ENCODE results near the gene ADAT2.

Gene ADAT2

GRCh38 chr6:143450453-143451371, at the start of gene ADAT2, which contains the start of gene PEX3:
Gene ADAT2, minus strand, starts transcription at chr6:143450695. Its CDS starts 37 bp downstream, at chr6:143450658.
Gene PEX3, plus strand, starts transcription at chr6:143450805. Its CDS starts 238 bp downstream, at chr6:143451043.
- peaks cover 12% of the 10 kb centered on the region for H3F3A ChIP-seq (ENCODE audit: insufficient read depth)
- H4K20me1 ChIP-seq (ENCODE audit: low read depth, low read length): peaks cover under 1% of the 10 kb centered on the region; the same call in 1 of the 2 replicates
- H3K79me2 ChIP-seq (ENCODE audit: insufficient read depth, low read length): peaks cover 86% of the 10 kb centered on the region
- no peaks in the 10 kb centered on the region for H3K9me3 ChIP-seq (ENCODE audit: insufficient read depth, low read length)
- H3K9ac ChIP-seq (ENCODE audit: low read length): peak within 1 kb of the TSS; percentile 93
- TF ChIP-seq EZH2phosphoT487 (conservative IDR thresholded peaks at IDR 0.05; ENCODE audit: low read length): no peak
- TF ChIP-seq, protein P1, sequence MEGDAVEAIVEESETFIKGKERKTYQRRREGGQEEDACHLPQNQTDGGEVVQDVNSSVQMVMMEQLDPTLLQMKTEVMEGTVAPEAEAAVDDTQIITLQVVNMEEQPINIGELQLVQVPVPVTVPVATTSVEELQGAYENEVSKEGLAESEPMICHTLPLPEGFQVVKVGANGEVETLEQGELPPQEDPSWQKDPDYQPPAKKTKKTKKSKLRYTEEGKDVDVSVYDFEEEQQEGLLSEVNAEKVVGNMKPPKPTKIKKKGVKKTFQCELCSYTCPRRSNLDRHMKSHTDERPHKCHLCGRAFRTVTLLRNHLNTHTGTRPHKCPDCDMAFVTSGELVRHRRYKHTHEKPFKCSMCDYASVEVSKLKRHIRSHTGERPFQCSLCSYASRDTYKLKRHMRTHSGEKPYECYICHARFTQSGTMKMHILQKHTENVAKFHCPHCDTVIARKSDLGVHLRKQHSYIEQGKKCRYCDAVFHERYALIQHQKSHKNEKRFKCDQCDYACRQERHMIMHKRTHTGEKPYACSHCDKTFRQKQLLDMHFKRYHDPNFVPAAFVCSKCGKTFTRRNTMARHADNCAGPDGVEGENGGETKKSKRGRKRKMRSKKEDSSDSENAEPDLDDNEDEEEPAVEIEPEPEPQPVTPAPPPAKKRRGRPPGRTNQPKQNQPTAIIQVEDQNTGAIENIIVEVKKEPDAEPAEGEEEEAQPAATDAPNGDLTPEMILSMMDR (IDR thresholded peaks at IDR 0.05; ENCODE audit: insufficient read depth, low read length, poor library complexity, severe bottlenecking): no peak
- peak within 1 kb of the TSS; percentile 71 for H3K27ac ChIP-seq (ENCODE audit: low read depth, low read length)
- no peaks in the 10 kb centered on the region for H3K9me2 ChIP-seq (replicated peaks; ENCODE audit: insufficient read depth, low read length)
- peak within 1 kb of the TSS; percentile 89 for H3K4me2 ChIP-seq (ENCODE audit: low read depth, low read length, poor library complexity, severe bottlenecking)
- H3K27me3 ChIP-seq (ENCODE audit: low read length): no peaks in the 10 kb centered on the region
- peaks cover 6% of the 10 kb centered on the region for H3K36me3 ChIP-seq (ENCODE audit: low read length)
- H2AFZ ChIP-seq (ENCODE audit: low read depth, low read length, severe bottlenecking): peak within 1 kb of the TSS; percentile 87
- H3K4me3 ChIP-seq (ENCODE audit: insufficient read depth, low read length, poor library complexity, severe bottlenecking): peak within 1 kb of the TSS; percentile 92

- Histone ChIP-seq H3K4me2 (ENCODE audit: low read depth, low read length, poor library complexity, severe bottlenecking) (no peak overlapping the region), H3K27ac (ENCODE audit: low read depth, low read length) (no peak overlapping the region), H3F3A (ENCODE audit: insufficient read depth) (no peaks in the 10 kb centered on the region), H3K4me3 (ENCODE audit: insufficient read depth, low read length, poor library complexity, severe bottlenecking) (no peak overlapping the region), H3K9me2 (replicated peaks; ENCODE audit: insufficient read depth, low read length) (no peaks in the 10 kb centered on the region), H3K27me3 (ENCODE audit: low read length) (no peaks in the 10 kb centered on the region), H3K79me2 (ENCODE audit: insufficient read depth, low read length) (no peaks in the 10 kb centered on the region), H4K20me1 (ENCODE audit: low read depth, low read length) (no peaks in the 10 kb centered on the region), H2AFZ (ENCODE audit: low read depth, low read length, severe bottlenecking) (no peak overlapping the region), H3K36me3 (ENCODE audit: low read length) (no peaks in the 10 kb centered on the region), H3K9ac (ENCODE audit: low read length) (no peak overlapping the region), H3K9me3 (ENCODE audit: insufficient read depth, low read length) (no peaks in the 10 kb centered on the region)
- TF ChIP-seq EZH2phosphoT487 (conservative IDR thresholded peaks at IDR 0.05; ENCODE audit: low read length): no peak
- TF ChIP-seq, protein P1 (IDR thresholded peaks at IDR 0.05; ENCODE audit: insufficient read depth, low read length, poor library complexity, severe bottlenecking): no peak
These were observed 47.9 kb upstream of the ADAT2 start for GRCh38 chr6:143498428-143498827.

DNA sequence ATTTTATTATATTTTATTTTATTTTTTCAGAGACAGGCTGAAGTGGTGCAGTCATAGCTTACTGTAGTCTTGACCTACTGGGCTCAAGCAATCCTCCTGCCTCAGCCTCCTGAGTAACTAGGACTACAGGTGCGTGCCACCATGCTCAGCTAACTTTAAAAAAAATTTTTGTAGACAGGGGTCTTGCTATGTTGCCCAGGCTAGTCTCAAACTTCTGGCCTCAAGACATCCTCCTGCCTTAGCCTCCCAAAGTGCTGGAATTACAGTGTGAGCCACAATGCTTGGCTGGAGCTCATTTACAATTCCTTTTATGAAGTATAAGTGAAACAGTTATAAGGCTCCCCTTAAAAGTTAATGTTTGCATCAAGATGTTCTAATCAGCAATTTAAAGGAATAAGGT, 46.5 kb upstream of the ADAT2 start:
- H3K27me3 ChIP-seq (ENCODE audit: low read length): no peaks in the 10 kb centered on the region
- TF ChIP-seq, protein P1 (IDR thresholded peaks at IDR 0.05; ENCODE audit: insufficient read depth, low read length, poor library complexity, severe bottlenecking): no peak
- no peak for TF ChIP-seq EZH2phosphoT487 (conservative IDR thresholded peaks at IDR 0.05; ENCODE audit: low read length)
- H3K4me2 ChIP-seq (ENCODE audit: low read depth, low read length, poor library complexity, severe bottlenecking): no peak overlapping the region
- H3K27ac ChIP-seq (ENCODE audit: low read depth, low read length): no peak overlapping the region
- H3K9ac ChIP-seq (ENCODE audit: low read length): no peak overlapping the region
- H3K9me2 ChIP-seq (replicated peaks; ENCODE audit: insufficient read depth, low read length): no peaks in the 10 kb centered on the region
- H4K20me1 ChIP-seq (ENCODE audit: low read depth, low read length): no peaks in the 10 kb centered on the region
- no peaks in the 10 kb centered on the region for H3F3A ChIP-seq (ENCODE audit: insufficient read depth)
- no peak overlapping the region for H2AFZ ChIP-seq (ENCODE audit: low read depth, low read length, severe bottlenecking)
- no peaks in the 10 kb centered on the region for H3K36me3 ChIP-seq (ENCODE audit: low read length)
- H3K9me3 ChIP-seq (ENCODE audit: insufficient read depth, low read length): no peaks in the 10 kb centered on the region
- no peak overlapping the region for H3K4me3 ChIP-seq (ENCODE audit: insufficient read depth, low read length, poor library complexity, severe bottlenecking)
- H3K79me2 ChIP-seq (ENCODE audit: insufficient read depth, low read length): no peaks in the 10 kb centered on the region
